Omental fat pad (tissue), 4 donors: ENCODE measurements around the gene ANKS3. TPM values are rescaled to one million over a fixed set of nuclear protein-coding genes. Genes with fewer than 3 reads are reported as not detected.

Experiments
- ATAC-seq: fragments of 150-250 bp; one replicate; pipeline ENCODE4 v1.9.1; 2016; ENCODE audit warnings: mild to moderate bottlenecking, moderate library complexity; ENCODE audit not compliant: low FRiP score
- DNase-seq: peaks from one replicate; pipeline ENCODE4 v3.0.0-alpha.2; 2019; ENCODE audit warnings: low spot score
- CTCF ChIP-seq, 3 donors: fragments of 450-650 bp; IDR thresholded peaks; one replicate each; pipeline ENCODE4 v1.5.1; 2016 to 2017; ENCODE audit warnings: antibody characterized with exemption in 3 of 3, mild to moderate bottlenecking in 3 of 3, moderate library complexity in 2 of 3
- total RNA-seq, 4 donors: library from RNA; depleted of rRNA; stranded (reverse); fragments of >200 nt; gene quantifications; one replicate each; pipeline ENCODE4 v1.1.0, GENCODE V29; 2016

The ANKS3 gene
- total RNA-seq, 4 donors from 2014 or later: 12.6 to 24.1 (median 17.2) TPM

- ATAC-seq: no peak
- no peak for DNase-seq
- TF ChIP-seq CTCF (IDR thresholded peaks at IDR 0.05): no peak
These were observed 57.9 kb downstream of the ANKS3 start for GRCh38 chr16:4675864-4676786.

DNA sequence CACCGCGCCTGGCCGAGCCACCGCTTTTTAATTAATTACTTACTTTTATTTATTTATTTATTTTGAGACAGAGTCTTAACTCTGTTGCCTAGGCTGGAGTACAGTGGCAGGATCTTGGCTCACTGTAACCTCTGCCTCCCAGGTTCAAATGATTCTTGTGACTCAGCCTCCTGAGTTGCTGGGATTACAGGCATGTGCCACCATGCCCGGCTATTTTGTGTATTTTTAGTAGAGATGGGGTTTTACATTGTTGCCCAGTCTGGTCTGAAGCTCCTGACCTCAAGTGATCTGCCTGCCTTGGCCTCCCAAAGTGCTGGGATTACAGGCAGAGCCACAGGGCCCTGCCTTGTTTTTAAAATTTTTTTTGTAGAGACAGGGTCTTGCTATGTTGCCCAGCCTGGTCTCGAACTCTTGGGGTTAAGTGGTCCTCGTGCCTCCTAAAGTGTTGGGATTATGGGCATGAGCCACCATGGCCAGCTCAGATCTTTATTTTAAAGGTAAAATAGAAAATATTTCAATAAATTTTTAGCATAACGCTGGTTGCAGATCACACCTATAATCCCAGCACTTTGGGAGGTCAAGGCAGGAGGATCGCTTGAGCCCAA lies 59.0 kb downstream of the ANKS3 start:
- no peak for ATAC-seq
- no peak for TF ChIP-seq CTCF (IDR thresholded peaks at IDR 0.05)
- no peak for DNase-seq

DNA sequence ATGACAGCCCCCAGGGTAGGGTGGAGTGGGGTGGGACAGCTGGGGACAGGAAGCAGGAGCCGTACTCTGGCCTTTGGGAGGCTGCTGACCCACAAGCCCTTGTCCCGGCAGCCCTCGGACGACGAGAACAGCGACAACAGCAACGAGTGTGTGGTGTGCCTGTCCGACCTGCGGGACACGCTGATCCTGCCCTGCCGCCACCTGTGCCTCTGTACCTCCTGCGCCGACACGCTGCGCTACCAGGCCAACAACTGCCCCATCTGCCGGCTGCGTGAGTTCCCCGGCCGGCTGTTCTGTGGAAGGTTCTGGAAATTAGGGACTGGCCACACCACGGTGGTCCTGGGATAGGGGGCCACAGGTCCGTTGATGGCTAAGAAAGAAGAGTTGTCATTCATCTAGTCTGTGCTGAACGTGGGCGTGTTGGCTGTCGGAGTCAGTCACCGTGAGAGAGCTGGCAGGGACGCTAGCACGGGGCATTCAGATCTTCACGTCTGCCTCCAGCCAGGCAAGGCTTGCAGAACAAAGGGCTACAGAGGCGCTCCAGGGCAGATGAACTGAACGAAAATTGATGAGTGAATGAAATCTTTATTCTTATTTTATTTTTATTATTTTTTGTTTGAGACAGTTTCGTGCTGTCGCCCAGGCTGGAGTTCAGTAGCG lies 60.6 kb downstream of the ANKS3 start:
- TF ChIP-seq CTCF (IDR thresholded peaks at IDR 0.05): no peak
- ATAC-seq (no peak), DNase-seq (no peak)

DNA sequence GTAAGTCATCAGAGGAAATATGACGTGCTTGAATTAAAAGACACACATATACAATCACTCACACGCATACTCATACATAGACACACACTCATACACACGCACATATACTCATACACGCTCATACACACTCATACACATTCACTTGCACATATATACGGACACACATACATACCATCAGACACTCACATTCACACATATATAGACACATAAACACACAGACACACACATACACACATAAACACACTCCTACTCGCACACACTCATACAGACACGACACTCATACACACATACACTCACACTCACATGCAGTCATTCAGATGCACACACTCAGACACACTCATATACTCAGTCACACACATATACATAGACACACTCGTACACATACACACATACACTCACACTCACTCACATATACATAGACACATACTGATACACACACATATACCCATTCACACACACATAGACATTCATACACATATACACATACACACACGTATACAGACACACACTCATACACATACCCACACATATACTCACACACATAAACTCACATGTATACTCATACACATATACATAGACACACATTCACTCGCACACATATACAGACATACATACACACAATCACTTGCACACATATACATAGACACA lies 65.6 kb downstream of the ANKS3 start:
- no peak for ATAC-seq
- TF ChIP-seq CTCF (IDR thresholded peaks at IDR 0.05): no peak
- DNase-seq: no peak

DNA sequence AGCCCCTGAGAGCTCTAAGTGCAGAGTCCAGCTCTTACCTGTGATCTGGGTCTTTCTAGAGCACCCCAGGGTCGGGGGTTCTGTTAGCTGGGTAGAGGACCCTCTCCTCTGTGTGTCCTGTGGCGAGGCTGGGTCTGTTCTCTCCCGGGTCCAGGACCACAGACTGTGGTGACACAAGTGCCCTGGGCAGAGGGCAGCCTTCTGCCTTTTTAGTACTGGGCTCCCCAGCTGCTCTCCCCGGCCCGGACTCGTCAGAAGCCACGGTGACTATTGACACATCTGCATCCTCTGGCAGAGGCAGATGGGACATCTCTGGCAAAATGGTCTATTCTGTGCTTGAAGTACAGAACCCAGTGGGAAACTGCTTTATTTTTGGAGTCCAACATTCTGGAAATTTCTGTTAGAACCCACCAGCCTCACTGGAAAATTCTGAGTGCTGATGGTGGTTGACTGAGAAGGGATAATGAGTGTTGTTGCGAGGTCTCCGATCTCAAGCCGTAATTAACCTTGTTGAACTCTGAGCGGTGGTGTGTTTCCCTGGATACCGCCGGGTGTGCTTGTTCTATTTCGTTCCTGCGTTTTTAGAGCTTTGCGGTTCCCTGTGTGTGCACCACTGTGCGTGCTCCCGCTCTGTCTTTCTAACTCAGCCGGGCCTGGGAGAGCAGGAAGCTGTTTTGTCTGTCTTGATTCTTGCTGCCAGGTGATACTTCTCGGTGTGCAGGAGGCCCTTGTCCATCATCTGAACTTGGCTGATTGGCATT lies 66.7 kb downstream of the ANKS3 start:
- no peak for DNase-seq
- no peak for TF ChIP-seq CTCF (IDR thresholded peaks at IDR 0.05)
- no peak for ATAC-seq

- TF ChIP-seq CTCF (IDR thresholded peaks at IDR 0.05): no peak
- no peak for ATAC-seq
- no peak for DNase-seq
These were observed 67.4 kb downstream of the ANKS3 start for GRCh38 chr16:4666537-4667202.
